Activated CD8-positive, alpha-beta memory T cell treated with anti-CD3 and anti-CD28 coated beads, Interleukin-2, amount 50 U/mL, for 1 hour (primary cell): ENCODE data around the gene CBLB.

Experiments
- DNase-seq: peaks from one replicate; pipeline ENCODE4 v3.0.0-alpha.2; 2020; ENCODE audit errors: extremely low read depth

CBLB gene

DNA sequence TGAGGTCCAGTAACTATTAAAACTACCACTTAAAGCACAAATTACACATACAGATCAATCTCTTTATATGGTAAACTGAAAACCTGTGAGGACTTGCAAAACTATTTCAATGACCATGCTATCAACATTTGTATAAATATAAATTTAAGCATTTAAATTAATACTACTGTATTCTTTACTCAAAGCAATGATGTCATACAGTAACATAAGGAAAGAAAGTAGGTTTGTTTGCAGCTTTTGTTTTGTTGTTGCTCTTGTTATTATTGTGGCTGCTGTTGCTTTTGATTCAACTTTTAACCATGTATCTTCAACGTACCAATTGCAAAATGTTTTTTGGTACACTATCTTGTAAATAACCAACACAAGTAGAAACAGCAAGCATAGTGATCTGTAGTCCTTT, 22.0 kb downstream of the CBLB start:
- no peak for DNase-seq

DNA sequence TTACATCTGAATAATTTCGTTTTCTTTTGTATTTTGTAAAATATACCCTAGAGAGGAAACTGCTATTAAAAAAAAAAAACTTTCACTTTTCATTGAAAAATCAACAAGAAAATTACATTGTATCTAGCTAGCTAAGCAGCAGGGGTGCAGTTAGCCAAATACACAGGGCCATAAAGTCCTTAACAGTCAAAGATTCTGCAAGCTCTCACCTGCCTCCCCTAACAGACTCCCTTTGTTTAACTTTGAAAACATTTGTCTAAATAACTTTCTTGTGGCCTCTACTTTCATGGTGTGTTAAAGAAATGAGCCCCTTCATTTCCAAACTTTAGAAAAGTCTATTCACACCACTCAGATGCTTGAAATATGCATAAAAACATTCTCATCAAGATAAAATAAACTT, 23.3 kb downstream of the CBLB start:
- DNase-seq = no peak

DNA sequence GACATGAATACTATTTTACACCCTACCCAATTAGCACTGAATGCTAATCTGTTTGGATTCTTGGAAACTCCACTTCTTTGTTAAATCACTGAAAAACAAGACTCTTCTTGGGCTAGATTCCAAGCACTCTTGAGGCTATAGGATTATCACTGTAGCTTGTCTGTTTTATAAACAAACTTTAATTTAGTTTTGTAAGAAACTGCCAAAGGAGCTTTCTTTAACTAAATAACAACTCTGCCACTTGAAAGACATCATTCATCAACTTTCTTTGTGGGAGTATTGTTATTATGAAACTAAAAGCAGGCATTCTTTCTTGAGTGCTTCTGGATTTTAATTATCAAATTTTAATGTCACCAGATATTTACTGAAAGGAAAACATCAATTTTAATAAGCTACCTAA, 24.1 kb downstream of the CBLB start:
- no peak for DNase-seq

DNA sequence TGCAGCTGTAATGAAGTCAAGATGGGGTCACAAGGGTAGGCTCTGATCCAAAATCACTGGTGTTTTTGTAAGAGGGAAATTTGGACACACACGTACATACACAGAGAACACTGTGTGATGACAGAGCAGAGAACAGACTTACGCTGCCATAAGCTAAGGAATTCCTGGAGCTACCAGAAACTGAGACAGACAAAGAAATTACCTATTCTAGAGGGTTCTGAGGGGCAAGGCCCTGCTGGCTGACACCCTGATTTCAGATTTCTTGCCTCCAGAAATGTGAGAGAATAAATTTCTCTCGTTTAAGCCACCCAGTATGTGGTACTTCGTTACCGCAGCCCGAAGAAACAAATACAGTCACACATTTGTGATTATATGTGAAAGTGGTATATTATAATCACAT, 24.8 kb downstream of the CBLB start:
- DNase-seq = no peak

DNA sequence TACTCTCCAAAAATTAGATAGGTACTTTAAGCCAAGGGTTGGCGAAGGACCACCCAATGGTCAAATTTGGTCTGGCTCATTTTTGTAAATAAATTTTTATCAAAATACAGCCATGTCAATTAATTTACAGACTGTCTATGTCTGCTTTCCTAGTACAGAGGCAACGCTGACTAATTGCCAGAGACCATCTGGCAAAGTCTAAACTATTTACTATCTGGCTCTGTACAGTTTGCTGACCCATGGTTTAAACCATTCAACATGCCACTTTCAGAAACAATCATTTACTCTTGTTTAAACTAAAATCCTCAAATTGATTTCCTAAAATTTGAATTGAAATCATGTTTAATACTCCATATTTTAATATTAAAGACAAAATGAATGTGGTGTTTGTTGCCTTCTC, 25.9 kb downstream of the CBLB start:
- DNase-seq = no peak

DNA sequence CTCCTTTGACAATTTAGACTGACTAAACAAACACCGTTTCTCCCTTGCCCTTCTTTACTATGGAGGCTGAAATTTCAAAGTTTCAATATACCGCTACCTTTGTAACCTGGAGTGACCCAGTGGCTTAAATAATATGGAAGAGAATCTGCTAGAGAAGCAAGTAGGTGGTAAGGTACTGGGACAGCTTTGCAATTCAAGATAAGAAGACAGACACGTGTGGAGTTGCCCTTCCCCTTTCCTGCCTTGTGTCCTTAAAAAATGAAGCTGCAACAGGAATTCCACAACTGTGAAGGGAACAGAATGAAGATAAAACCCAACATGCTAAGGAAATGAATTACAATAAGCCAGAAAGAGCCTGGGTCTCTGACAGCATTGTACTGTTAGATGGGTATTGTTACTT, 26.4 kb downstream of the CBLB start:
- DNase-seq = no peak

DNA sequence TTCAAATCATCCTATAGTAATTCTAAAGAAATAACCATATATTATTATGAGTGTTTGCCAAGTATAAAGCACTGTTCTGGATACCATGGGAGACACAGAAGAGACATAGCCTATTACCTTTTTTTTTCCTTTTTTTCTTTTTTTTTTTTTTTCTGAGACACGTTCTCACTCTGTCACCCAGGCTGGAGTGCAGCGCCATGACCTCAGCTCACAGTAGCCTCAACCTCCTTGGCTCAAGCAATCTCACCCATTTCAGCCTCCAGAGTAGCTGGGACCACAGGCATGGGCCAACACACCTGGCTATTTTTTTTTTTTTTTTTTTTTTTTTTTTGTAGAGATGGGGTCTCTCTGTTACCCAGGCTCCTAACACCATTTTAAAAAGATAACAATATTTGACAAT, 30.9 kb downstream of the CBLB start:
- no peak for DNase-seq

DNA sequence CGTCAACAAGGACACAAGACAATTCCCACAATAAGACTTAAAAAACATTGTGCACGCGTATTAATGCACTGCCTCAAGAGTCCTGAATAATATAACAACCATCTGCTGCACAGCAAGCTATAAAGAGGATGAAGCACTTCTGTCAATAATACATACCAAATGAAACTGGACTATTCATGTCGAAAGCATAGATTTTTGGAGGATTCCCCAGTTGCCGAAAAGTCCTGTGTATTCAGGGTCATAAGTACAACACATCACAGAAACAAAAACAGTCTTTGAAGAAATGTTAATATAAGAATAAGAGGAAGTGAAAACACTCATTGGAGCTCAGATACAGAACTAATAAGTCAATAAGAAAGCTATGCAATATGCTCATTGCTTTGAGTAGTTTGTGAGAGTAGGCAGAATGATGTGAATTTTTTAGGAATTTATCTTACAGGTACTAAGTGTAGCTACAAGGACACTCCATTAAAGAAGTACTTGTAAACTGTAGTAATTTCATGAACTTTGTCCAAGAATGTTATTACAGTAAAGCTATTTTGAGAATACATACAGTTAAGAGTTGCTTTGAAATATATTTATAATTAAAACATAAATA, 31.6 kb downstream of the CBLB start:
- DNase-seq = no peak

DNA sequence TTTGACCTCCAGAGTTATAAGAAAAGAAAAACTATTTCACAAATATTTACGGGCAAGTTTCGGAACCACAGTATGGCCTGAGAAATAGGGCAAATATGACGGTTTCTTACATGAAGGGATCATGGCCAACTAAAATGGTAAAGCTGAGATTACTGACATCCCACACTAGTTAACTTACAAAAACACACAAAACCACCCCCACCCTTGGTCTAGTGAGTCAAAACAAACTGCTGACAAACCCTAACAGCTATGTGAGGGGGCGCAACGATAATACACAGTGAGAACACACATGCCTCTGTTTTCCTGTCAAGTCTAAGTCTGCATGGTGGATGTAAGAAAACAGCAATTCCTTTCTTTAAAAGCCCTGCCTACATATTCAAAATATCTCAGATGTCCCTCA, 32.3 kb downstream of the CBLB start:
- no peak for DNase-seq

DNA sequence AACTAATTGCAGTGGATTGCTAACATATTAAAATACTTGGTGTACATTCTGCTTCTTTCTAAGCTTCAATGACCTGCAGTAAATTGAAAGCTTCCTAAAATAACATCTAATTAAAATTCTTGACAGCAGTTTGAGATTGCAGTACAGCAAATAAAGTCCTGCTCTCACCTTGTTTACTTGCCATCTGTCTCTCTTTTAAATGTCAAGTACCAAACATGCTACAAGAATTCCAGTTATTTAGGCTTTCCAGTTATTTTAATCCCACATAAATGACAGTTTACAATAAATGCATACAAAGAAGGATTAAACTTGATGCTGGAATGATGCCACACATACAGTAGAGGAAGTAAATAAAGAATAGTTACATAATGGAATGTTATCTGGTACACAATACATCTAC, 33.2 kb downstream of the CBLB start:
- no peak for DNase-seq

DNA sequence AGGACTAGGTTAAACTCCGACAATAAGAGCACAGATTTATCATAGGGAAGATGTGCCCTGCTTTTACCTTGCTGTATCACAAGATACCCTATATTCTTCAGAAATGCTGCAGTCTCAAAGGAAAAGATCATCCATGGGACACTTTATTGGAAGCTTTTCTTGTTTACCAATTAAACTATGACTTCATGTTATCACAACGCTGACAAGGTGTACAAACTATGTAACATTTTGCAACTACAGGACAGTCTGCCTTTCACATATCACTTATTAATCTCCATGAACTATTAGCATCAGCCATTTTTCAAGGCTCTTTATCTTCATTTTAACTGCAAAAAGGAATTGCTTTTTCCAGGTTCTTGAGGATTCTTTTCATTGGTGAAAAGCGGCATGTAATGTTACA, 34.0 kb downstream of the CBLB start:
- no peak for DNase-seq

DNA sequence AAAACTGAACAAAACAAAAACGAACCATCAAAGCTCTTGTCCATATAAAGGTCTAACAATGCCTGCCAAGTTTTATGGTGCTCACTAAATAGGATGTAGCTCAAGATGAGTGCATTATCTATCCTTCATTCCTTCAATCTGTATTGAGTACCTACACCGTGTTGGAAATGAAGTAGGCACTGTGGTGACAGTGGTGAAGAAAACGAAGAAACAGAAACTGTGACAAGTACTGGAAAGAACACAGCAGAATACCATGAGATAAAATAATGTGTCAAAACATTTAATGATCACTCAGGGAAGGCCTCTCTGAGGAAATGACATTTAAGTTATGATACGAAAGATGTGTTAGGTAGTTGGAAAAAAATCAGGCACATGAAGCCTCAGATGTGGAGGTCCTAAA, 36.2 kb downstream of the CBLB start:
- DNase-seq = no peak

DNA sequence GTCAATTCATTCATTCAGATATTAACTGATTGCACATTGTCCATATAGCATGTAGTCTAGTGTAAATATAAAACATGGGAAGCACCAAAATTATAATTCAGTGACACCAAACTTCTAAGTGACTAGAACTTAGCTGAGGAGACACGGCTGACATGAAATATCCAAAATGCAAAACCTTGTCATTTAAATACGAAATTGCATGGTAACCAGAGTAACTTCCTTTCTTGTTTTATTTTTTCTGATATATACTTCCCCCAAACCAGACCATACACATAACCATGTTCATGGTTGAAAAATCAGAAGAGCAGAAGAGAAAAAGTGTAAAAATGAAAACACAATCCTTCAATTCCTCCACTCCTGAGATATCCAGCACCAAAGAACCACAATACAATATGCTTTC, 38.0 kb downstream of the CBLB start:
- DNase-seq = no peak

DNA sequence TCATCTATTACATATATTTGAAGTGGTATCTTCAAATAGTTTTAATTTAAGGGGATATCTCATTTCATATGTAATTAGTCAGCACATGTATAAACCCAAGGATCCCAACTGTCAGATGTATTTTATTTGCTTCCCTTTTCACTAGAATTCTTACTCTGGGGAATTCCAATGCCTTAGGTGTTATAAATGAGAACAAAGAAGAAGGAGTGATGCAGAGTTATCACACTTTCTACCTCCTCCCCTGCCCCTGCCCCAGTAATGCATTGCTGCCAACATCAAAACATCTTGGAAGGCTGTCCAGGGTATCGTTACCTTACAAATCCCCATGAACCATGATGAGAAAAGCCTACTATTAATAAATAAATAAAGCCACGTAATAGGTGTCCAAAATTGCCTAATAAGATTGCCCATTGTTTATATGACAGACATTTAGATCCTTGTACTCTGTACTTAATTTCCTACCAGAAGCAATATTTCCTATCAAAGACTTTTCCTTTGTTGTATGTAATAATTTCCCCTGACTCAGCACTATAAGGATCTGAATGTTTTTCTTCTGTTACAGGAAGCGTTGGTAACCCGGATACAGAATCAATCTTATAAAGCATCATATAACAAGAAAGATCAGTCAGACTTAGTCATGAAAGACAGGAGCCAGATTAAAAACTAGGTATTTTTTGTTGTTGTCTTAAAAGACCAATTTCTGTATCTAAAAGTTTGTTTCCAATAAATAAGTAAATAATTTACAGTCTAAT, 38.8 kb downstream of the CBLB start:
- no peak for DNase-seq

DNA sequence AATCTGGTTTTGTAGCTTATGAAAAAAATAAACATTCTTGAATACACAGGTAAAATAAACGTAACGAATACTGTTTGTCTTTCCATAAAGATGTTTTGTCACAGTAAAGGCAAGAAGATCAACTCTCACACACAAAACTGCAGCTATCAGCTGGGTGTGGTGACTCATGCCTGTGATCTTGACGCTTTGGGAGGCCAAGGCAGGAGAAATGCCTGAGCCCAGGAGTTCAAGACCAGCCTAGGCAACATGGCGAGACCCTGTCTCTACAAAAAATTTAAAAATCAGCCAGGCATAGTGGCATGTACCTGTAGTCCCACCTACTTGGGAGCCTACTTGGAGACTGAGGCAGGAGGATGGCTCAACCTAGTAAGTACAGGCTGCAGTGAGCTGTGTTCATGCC, 39.6 kb downstream of the CBLB start:
- DNase-seq = no peak

DNA sequence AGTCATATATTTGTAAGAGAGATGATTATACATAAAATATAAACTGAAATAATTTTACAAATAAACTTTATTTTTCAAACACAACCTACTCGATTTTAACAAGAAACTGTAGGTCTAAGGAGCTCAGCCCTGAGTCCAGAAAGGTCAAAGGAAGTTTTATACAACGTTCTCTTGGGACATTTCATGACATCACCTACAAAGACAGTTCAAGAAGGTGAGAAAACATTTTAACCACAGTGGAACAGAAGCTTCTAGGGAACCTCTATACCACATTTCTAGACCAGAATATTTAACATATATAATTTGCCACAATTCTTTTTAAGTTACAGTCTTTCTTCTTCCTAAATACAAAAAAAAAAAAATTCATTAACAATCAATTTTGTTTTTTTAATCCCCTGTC, 40.1 kb downstream of the CBLB start:
- DNase-seq = no peak

DNA sequence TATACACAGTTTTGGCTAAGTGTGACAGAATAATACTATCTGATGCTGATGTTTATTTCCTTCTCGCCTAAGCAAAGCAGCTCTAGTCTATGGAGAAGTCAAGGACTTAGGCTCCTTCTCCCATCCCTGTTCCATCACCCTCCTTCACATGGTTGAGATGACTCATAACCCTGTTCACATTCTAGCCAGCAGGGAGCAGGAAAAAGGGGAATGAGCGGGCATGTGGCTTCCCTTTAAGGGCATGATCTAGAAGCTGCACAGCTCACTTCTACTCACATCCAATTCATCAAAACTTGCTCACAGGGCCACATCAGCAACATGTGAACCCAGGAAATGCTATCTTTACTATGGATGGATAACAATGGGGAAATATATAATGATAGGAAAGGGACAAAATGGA, 40.9 kb downstream of the CBLB start:
- no peak for DNase-seq

DNA sequence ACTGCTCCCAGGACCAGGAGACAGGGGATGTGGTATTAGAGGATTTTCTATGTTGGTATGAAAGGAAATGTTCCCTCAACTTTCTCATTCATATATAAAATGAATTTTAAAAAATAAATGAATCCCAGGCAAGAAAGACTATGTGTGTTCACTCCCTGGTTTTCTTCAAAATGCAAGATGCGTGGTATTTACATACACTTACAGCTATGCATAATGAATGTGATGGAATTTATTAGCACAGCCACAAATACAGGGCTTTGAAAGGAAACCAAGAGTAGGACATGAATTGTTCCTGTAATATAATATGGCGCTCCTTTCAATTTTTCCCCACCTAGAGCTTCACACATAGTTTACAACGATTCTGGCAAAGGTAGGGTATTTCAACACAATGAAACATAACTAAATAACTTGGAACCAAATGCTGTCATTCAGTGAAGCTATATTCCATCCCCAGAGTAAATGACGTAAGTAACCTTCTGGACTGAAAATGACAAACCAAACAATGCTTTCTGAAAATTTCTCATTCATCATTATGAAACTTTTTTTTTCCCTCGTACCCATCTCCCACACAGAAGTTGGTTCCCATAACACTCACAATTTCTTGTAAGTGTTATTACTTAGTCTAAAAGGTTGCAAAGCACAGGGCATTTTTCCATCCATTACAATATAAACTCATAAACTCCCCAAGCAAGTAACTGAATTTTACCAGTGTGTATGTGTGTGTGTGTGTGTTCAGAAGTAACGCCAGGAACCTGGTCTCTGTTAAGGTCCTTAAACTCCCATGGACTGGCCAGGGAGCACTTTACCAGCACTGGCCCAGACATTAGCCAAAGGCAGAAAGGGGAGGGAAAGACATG, 41.8 kb downstream of the CBLB start:
- DNase-seq = no peak

DNA sequence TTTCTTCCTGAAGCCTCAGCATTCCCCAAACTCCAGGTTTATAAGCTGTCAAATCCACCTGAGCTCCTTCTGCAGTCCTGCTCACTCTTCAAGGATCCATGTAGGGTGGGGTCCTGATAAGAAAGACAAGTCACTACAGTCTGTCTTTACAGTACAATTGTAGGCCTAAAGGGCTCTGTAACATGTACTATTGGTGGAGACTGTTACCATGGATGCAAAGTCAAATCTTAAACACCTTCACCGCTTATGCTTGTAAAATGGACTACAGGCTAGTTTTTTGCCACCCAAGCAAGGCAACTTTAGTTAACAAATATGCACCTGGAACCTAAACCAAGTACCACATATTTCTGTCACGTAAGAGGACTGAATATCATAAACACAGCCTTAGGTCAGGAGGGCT, 44.7 kb downstream of the CBLB start:
- no peak for DNase-seq

DNA sequence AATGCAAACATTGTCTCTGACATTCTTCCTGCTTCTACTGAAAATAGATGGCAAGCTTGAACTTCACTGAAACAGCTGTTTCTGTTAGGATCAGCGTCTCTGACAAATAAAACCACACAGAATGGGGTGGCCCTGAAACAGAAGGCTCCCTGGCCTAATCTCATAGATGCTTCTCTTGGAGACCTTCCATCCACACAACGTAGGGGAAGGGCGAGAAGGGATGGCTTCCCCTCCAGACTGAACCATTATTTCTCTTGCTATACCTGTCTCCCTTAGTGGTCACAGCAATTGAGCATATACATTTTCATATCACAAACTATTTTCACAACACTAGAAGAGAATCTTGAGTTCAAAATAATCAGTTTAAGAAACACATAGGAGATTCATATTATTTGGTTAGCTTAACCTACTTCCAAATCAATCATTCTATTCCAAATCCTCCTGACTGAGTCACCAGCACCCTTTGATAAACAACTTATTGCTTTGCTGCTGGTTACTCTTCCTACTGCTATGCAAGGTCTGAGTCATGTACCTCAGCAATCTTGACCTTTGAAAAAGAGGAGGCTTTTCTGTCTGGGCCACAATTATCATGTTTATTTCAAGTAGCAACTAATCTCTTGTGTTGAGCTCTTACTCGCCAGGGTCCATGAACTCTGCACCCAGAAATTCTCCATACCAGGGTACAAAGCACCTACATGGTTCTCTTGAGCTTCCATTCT, 45.5 kb downstream of the CBLB start:
- no peak for DNase-seq

DNA sequence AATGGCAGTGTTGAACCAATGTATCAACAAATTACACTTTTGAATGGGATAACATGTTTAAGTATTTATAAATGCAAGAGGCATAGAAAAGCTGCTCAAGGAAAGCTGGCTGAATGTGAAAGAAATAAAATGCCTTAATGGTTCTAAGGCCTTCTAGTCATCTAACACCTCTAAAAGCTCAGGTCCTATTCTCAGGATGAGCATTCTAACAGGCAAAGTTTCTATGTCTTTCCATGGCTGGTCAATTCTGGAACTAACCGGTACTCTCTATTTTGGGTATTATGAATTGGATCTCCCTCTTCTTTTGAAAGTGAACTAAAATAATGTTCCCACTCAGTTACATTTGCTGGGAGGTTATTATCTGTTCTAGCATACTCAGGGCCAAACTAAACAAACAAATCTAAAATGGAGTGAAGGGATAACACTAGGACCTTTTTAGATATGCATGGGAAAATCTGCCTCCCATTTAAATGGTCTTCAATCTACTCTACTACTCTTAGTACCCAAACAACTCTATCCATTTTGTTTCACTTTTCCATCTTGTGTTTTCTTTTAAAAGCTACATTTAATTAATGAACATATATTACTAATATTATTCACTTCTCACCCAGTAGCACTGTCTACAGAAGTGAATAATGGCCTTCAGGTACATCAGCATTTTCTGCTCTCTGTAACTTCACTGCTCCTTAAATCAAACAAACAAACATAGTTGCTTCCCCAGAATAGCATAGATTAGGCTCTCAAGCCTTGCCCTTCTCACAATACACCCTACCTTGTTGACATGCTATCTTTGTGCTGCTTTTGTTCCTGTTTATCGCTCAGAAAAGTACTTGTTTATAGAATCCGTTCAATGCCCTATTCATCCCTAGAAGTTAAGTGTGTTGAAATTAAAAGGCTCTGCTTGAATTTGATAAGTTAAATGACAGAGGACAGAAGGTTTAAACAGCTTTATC, 46.4 kb downstream of the CBLB start:
- no peak for DNase-seq
